Cardiac fibroblast (primary cell): ENCODE results near the gene SLC35F4.

Experiments used
- DNase-seq, 2 donors: peaks; one replicate each; pipeline versions ENCODE4 v3.0.0 to v3.0.0-alpha.2; 2010; ENCODE audit warnings: low read depth in 2 of 2
- H3K4me3 ChIP-seq, 2 donors: replicated peaks in 1 of 2; 1 replicate in 1 of 2; 2 replicates in 1 of 2; pipeline ENCODE4 v1.5.1; 2011; ENCODE audit warnings: low read depth in 2 of 2, low read length in 2 of 2, mild to moderate bottlenecking in 2 of 2, moderate library complexity in 1 of 2
- TF ChIP-seq, protein P1 (sequence below): IDR thresholded peaks from one replicate; pipeline ENCODE4 v1.5.1; 2011; ENCODE audit warnings: low read depth, mild to moderate bottlenecking, low read length, inconsistent platforms

The SLC35F4 gene

GRCh38 chr14:57845802-57846531 lies 19.9 kb downstream of the SLC35F4 start:
- H3K4me3 ChIP-seq, result no peak overlapping the region
- peak in 1 of 2 donors; percentile 15 for DNase-seq
- TF ChIP-seq, protein P1, sequence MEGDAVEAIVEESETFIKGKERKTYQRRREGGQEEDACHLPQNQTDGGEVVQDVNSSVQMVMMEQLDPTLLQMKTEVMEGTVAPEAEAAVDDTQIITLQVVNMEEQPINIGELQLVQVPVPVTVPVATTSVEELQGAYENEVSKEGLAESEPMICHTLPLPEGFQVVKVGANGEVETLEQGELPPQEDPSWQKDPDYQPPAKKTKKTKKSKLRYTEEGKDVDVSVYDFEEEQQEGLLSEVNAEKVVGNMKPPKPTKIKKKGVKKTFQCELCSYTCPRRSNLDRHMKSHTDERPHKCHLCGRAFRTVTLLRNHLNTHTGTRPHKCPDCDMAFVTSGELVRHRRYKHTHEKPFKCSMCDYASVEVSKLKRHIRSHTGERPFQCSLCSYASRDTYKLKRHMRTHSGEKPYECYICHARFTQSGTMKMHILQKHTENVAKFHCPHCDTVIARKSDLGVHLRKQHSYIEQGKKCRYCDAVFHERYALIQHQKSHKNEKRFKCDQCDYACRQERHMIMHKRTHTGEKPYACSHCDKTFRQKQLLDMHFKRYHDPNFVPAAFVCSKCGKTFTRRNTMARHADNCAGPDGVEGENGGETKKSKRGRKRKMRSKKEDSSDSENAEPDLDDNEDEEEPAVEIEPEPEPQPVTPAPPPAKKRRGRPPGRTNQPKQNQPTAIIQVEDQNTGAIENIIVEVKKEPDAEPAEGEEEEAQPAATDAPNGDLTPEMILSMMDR, result no peak

- H3K4me3 ChIP-seq, result no peak overlapping the region
- TF ChIP-seq, protein P1, result no peak
- no peak for DNase-seq
These were observed 20.6 kb downstream of the SLC35F4 start for GRCh38 chr14:57845316-57845715.

DNA sequence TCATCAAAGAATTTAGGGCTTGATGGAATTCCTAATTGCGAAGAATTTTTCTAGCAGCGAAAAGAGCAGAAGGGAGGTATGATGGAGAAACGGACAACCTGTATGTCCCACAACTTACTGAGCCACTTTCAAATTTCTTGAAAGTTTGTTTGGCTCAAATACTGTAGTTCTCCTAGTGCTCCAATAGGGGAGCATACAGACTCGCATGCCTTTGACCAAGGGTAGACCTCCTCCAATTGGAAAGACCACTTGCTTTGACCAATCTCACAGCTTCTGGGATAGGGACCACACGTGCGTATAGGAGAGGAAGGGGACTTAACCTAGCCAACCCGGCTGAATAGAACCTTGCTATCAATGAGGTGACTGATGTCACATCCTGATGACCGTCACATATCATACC lies 28.6 kb downstream of the SLC35F4 start:
- no peak for DNase-seq
- no peak overlapping the region for H3K4me3 ChIP-seq
- TF ChIP-seq, protein P1, result no peak

GRCh38 chr14:57835766-57836165 lies 30.1 kb downstream of the SLC35F4 start:
- peak; percentile 39 to 54 for DNase-seq
- TF ChIP-seq, protein P1, result no peak
- H3K4me3 ChIP-seq, result no peak overlapping the region

GRCh38 chr14:57834961-57835360 lies 30.9 kb downstream of the SLC35F4 start:
- no peak for DNase-seq
- H3K4me3 ChIP-seq, result no peak overlapping the region
- TF ChIP-seq, protein P1, result no peak

GRCh38 chr14:57834001-57834598 lies 31.8 kb downstream of the SLC35F4 start:
- TF ChIP-seq, protein P1, result no peak
- peak in 1 of 2 donors; percentile 40 for DNase-seq
- no peak overlapping the region for H3K4me3 ChIP-seq
